HG03066 (cell line): ENCODE data around the gene HYI.
A peak's percentile ranks its signal among the peaks of the same experiment; 100 is the strongest.
"Not testable (repeated sequence)": the region's sequence is repeated elsewhere in the genome, so short reads cannot be mapped to it uniquely, and the experiment has no call there.

ENCODE experiments used
- ATAC-seq: cut with Tn5 transposase; IDR thresholded peaks from one replicate; pipeline ENCODE4 v1.9.1; 2021; ENCODE audit warnings: low read depth; ENCODE audit not compliant: unreplicated experiment

HYI gene

DNA sequence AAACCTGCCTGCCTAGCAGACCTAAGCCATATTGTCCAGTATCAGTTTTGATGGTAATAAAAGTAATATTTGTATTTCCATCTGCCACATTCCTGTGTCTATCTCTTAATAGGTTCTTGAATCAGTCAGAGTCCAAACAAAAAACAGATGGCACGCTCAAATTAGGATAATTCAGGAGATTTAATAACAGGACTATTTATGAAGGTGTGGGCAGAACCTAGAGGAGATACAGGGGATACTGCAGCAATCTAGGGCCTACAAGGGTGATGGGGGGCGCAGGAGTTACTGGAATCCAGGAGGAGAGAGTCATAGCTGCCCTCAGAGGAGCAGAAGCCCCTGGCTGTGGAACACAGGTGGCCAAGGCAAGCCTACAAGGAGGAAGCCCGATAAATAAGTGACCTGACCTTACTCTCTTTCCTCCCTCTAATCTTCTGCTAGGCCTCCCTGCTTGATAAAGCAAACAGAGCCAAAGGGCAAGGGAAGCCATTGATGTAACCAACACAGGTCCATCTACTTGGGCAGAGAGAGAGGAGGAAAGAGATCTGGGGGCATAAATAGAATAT, 11.9 kb upstream of the HYI start:
- no peak for ATAC-seq

DNA sequence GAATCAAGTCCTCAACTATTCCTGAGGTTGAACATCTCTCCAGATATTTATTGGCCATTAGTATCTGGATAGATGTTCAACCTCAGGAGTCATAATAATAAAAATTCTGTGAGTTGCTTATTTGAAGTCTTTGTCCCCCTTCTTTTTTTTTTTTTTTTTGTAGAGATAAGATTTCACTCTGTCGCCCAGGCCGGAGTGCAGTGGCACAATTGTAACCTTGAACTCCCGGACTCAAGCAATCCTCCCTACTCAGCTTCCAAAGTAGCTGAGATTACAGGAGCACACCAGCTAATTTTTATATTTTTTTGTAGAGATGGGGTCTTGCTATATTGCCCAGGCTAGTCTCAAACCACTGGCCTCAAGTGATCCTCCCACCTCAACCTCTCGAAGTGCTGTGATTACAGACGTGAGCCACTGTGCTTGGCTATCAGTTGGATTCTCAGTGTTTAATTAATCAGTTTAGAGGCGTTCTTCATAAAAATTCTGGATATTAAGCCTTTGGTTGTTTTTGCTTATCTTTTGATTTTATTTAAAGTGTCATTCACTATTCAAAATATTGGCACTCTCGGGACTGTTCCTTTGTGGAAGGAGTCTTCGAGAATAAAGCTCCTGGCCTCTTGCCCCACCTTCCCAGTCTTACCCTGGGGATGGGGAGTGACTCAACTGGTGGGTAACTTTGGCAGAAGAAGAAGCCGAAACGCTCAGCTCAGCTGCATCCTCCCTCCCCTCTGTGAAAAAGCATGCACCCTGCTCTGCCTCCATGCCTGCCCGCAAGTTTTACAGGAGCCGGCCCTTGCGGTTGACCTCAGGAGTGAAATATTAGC, 11.2 kb upstream of the HYI start:
- ATAC-seq, result no peak

DNA sequence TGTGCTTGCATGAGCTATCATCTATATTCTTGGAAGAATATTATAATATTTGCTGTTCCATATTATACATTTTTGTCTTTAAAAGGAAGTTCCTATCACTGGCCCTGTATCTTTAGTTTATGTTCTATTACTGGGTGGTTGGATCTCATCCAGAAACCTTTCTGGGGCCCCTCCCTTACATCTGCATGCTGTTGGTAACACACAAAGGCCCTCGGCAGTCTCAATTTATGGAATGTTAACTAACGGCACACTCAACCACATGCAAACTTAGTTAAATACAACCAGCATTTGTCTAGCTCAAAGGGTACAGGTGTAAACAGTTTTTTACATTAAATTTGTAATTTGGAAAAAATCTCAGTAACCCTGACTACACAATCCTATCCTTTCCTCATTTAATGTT, 9.7 kb upstream of the HYI start:
- no peak for ATAC-seq

DNA sequence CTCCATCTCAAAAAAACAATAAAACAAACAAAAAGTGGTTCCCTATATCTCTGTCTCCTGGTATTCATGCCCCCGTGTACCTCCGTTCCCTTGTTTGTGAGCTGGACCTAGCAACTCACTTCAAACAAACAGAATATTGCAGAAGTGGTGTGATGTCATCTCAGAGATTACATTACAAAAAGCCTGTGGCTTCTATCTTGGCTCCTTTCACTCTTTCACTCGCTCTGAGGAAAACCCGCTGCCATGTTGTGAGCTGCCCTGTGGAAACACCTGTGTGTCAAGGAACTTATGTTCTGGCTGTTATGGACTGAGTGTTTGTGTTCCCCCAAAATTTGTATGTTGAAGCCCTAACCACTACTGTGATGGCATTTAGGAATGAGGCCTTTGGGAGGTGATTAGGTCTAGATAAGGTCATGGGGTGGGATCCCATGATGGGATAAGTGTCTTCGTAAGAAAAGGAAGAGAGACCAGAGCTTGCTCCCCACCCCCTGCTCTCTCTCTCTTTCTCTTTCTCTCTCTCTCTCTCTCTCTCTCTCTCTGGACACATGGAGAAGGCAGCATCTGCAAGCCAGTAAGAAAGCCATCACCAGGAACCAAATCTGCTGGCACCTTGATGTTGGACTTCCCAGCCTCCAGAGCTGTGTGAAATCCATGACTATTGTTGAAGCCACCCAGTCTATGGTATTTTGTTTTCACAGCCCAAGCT, 7.4 kb upstream of the HYI start:
- ATAC-seq, result no peak

GRCh38 chr1:43458379-43458778, 4.6 kb upstream of the HYI start:
- not testable (repeated sequence) for ATAC-seq

- ATAC-seq, result no peak
Observed at GRCh38 chr1:43455213-43455889, 1.6 kb upstream of the HYI start.

- peak; percentile 73 for ATAC-seq
Observed at GRCh38 chr1:43454270-43455011, 710 bp upstream of the HYI start.

DNA sequence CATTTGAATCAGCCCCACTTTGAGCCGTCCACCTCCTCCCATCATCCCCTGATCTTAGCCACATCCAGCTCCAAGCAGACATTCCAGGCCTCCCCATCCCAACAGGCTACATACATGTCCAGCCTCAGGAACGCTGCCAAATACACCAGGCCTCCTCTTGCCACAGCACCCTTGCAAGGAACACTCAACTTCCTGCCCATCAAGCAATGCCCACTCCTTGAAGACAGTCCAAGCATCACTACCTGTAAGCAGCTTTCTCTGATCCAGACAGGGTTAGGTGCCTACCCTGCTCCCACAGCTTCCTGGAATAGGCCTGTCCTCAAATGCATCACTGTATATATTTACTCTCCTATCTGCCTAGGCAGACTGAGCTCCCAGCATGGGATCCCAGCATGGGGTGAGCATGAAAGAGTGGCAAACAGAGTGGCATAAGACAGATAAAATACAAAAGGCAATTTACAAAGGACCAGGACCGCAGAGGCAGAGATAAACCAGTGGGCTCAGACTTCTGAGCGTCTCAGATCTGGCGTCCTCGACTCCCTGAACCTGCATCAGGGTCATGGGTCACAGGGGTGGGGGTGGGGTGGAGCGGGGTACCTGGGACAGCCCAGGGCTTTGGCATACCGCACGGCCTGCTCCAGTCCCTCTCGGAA, 816 bp downstream of the HYI start:
- no peak for ATAC-seq

DNA sequence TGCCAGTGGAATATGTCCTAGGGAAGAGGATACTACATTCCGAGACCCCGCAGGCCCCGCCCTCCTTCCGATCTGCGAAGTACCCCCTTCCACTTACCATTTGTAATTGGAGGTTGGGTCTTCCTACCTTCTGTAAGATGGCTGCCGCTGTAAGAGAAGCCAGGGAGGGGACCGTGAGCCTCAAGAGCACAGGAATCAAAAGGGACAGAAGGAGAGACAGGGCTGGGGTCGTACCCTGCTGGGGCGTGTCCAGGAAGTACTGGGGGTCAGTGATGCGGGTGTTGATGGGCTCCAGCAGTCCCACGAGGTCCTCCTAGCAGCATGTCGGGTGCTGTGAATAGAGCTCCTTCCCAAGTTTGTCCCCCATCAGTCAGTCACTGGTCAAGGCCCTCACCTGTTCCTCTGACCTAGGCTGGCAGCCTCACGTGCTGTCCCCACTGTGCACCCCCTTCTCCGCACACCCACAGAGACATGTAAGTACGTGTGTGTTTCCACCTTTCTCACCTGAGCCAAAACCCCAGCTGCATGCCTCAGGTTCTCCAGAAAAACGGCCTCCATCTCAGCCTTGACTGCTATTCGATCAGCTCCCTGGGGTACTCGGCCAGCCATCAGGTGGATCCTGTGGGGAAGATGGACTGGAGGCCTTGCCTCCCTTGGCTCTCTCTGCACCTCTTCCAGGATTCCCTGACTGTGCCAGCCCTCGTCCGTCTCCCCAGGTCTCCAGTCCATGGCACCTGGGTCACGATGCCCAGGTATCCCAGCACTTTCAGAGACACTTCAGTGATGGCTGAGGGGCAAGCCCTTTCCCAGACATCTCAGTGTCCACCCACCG, 1.8 kb downstream of the HYI start:
- ATAC-seq, result no peak

DNA sequence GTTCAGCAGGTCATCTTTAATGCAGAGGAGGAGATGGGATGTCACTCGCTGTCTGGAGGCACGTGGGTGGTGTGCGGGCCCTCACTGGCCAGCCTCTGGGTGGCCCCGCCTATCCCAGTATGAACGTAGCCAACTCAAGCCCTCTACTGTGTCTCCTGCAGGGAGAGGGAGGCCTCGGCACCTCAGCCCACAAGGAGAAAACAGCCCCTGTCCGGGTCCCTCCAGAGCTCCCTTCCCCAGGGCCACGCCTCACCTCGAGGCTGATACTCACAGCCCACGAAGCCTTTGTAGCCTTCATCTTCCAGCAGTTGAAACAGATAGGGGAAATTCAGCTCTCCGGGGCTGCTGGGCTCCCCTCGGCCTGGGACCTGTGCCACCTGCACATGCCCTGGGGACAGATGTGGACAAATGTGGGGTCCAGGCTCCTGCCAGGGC, 2.6 kb downstream of the HYI start:
- no peak for ATAC-seq

DNA sequence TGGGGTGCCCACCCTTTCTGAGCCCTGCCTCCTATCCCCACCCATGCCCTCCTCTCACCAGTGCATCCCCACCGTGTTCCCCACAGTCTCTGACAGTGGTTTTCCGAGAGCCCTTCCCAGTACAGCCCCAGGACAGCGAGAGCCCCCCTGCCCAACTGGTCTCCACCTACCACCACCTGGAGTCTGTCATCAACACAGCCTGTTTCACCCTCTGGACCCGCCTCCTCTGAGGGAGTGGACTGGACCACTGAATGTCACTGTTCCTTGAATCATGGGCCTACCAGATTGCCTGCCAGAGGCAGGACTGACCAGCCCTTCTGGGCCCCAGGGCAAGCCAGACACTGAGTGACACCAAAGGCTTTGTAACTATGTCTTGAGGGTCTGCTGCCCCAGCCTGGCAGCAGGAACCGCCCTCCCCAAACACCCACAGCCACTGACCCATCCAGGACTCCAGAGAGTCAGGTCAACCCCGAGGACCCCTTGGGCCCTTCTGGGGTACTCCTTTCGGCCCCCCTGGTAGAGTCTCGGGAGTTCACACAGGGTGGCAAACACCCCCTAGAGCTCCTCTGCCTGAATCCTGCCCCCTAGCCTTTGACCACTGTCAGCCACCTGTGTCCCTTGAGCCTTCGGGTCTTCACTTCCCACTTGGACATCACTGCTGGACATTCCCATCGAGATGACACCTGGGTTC, 3.3 kb downstream of the HYI start:
- ATAC-seq, result no peak

- ATAC-seq, result no peak
Observed at GRCh38 chr1:43449708-43450069, 4.0 kb downstream of the HYI start.

- no peak for ATAC-seq
Observed at GRCh38 chr1:43448955-43449707, 4.6 kb downstream of the HYI start.

DNA sequence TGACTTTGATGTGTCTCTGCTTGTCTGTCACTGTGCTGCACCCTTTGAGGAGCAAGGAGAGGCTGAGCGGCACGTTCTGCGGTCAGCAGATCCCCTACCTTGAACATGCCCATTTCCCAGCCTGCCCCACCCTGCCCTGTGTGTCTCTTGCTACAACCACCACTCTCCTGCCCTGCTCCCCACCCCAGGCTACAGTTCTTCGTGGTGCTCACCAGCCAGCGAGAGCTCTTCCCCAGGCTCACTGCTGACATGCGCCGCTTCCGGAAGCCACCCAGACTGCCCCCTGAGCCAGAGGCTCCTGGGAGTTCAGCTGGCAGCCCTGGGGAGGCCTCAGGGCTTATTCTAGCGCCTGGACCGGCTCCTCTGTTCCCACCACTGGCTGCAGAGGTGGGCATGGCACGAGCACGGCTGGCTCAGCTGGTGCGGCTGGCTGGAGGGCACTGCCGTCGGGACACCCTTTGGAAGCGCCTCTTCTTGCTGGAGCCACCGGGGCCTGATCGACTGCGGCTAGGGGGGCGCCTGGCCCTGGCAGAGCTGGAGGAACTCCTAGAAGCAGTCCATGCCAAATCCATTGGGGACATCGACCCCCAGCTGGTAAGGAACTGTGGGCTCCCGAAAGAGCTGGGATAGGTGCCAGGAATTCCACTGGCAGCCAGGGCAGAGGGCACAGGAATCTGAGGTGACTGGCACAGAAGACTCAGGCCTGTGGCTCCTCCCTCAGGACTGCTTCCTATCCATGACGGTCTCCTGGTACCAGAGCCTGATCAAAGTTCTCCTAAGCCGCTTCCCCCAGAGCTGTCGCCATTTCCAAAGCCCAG, 5.6 kb downstream of the HYI start:
- ATAC-seq, result no peak

- no peak for ATAC-seq
Observed at GRCh38 chr1:43446881-43447835, 6.6 kb downstream of the HYI start.

DNA sequence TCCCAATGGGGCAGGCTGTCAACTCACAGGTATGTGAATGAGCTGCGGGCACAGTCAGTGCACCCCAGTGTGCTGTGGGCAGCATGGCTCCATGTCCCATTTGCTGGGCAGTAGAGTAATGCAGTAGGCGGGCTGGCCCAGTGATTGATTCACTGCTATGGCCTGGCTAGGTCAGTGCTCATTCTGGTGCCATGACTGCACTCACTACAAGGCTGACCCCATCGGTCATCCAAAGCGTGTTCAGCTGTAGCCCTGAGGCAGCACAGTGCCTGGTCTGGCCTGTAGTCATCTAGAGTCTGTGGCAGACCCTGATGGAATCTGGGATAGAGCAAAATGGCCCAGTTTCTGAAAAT, 7.4 kb downstream of the HYI start:
- ATAC-seq, result no peak
